Activated T-helper 1 cell treated with Interleukin-2 at 50 U/mL for 16 hours (primary cell): Measurements from ENCODE around the gene ACAA1.
"Not testable (repeated sequence)": the region's sequence is repeated elsewhere in the genome, so short reads cannot be mapped to it uniquely, and the experiment has no call there.

ENCODE experiments used
- DNase-seq: peaks from one replicate; pipeline ENCODE4 v3.0.0-alpha.2; 2020; ENCODE audit warnings: low read depth

Gene ACAA1

GRCh38 chr3:38136777-38137614, at the start of gene ACAA1:
Gene ACAA1 (minus strand): TSS chr3:38137127. CDS start chr3:38137035, 92 bp downstream.
- DNase-seq: peak; percentile 93

- no peak for DNase-seq
These were observed 40.3 kb upstream of the ACAA1 start for GRCh38 chr3:38177181-38177580.

GRCh38 chr3:38173834-38174418, 37.0 kb upstream of the ACAA1 start:
- DNase-seq: no peak

GRCh38 chr3:38171622-38172021, 34.7 kb upstream of the ACAA1 start:
- no peak for DNase-seq

- DNase-seq: no peak
These were observed 33.8 kb upstream of the ACAA1 start for GRCh38 chr3:38170722-38171121.

GRCh38 chr3:38169027-38169317, 32.0 kb upstream of the ACAA1 start:
- DNase-seq: no peak

GRCh38 chr3:38168151-38169026, 31.5 kb upstream of the ACAA1 start:
- DNase-seq: no peak

GRCh38 chr3:38167591-38167990, 30.7 kb upstream of the ACAA1 start:
- no peak for DNase-seq

GRCh38 chr3:38165722-38166387, 28.9 kb upstream of the ACAA1 start:
- no peak for DNase-seq

GRCh38 chr3:38164952-38165721, 28.2 kb upstream of the ACAA1 start, which contains the start of gene OXSR1:
Gene OXSR1 (plus strand): TSS chr3:38165537. CDS start chr3:38165877, 340 bp downstream.
- DNase-seq: peak; percentile 91

GRCh38 chr3:38164643-38164951, 27.7 kb upstream of the ACAA1 start:
- DNase-seq: no peak

GRCh38 chr3:38163841-38164642, 27.1 kb upstream of the ACAA1 start:
- DNase-seq: no peak

- DNase-seq: no peak
These were observed 26.4 kb upstream of the ACAA1 start for GRCh38 chr3:38163117-38163840.

- DNase-seq: not testable (repeated sequence)
These were observed 23.8 kb upstream of the ACAA1 start for GRCh38 chr3:38160704-38161103.

- no peak for DNase-seq
These were observed 21.5 kb upstream of the ACAA1 start for GRCh38 chr3:38158472-38158871.

GRCh38 chr3:38157595-38157994, 20.7 kb upstream of the ACAA1 start:
- DNase-seq: no peak

GRCh38 chr3:38157117-38157516, 20.2 kb upstream of the ACAA1 start:
- no peak for DNase-seq

GRCh38 chr3:38155825-38156224, 18.9 kb upstream of the ACAA1 start:
- no peak for DNase-seq

- no peak for DNase-seq
These were observed 17.8 kb upstream of the ACAA1 start for GRCh38 chr3:38154625-38155255.
